ENCODE data around the gene TBX4.

DNA sequence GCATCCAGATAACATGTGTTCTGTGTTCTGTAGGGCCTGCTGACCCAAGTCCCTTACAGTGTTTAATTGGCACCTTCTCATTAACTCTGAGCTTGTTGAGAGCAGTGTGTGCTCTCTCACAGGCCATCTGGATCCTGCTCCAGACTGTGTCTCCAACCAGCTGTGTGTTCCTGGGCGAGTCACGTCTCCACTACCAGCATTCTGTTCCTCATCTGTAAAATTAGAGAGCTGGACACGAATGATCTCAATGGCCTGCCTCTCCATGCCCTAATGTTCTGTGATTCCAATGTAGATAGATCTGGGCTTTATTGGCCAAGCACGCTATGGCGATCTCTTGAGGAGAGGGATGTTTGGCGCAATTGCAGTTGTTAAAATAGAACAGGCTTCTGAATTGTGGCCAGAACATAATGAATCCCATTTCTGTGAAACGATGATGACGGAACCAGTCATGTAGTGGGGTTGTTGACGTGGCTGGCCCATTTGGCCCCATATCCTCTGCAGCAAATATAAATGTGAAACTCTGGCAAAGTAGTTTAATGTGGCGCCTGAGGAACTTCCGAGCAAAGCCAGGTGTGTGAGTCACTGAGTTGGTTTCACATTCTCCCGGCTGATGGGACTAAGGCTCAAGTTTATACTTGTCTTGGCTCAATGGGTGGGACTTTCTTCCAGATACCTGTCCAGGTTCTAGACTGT is 22.2 kb downstream of the TBX4 start:
- TF ChIP-seq EZH2 (IDR thresholded peaks at IDR 0.05; ENCODE audit: borderline replicate concordance, low read length) (no peak), CTCF (conservative IDR thresholded peaks at IDR 0.05 in 1 of 2, IDR thresholded peaks at IDR 0.05 in 1 of 2; ENCODE audit: extremely low read depth in 1 of 2, insufficient read depth in 1 of 2, low read depth in 1 of 2, low read length in 2 of 2) (no peak)

All from mammary epithelial cell (primary cell).